ENCODE measurements around the gene SLC2A4RG.

DNA sequence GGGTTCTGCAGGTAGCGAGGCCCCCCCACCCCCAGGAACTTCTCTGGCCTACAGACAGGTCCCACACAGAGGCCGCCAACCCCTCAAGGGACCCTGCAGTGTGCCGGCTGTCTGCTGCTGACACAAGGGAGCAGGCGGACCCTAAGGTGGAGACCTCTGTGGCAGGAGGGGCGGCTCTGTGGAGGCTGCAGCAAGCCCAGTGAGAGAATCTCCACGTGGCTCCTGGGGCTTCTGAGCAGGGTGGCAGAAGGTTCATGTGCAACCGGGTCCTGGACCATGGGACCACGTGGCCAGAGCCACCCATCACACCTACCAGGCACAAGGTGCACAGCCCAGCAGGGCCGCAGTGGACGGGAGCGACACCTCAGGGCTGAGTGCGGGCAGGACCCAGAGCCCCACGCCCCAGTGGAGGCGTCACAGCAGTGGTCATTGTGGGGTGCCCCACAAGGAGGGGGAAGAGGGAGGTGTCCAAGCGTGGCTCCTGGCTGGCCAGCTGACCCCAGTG is 36.1 kb upstream of the SLC2A4RG start:
- TF ChIP-seq, protein P1, sequence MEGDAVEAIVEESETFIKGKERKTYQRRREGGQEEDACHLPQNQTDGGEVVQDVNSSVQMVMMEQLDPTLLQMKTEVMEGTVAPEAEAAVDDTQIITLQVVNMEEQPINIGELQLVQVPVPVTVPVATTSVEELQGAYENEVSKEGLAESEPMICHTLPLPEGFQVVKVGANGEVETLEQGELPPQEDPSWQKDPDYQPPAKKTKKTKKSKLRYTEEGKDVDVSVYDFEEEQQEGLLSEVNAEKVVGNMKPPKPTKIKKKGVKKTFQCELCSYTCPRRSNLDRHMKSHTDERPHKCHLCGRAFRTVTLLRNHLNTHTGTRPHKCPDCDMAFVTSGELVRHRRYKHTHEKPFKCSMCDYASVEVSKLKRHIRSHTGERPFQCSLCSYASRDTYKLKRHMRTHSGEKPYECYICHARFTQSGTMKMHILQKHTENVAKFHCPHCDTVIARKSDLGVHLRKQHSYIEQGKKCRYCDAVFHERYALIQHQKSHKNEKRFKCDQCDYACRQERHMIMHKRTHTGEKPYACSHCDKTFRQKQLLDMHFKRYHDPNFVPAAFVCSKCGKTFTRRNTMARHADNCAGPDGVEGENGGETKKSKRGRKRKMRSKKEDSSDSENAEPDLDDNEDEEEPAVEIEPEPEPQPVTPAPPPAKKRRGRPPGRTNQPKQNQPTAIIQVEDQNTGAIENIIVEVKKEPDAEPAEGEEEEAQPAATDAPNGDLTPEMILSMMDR (IDR thresholded peaks at IDR 0.05) = no peak
- no peak for TF ChIP-seq EZH2phosphoT487 (IDR thresholded peaks at IDR 0.05)
